ENCODE measurements around the gene CABLES2. TPM values are rescaled to one million over a fixed set of nuclear protein-coding genes. Genes with fewer than 3 reads are reported as not detected.

CABLES2 gene
- total RNA-seq, 2 experiments from 2014 or later: 4.9 to 5.3 TPM

DNA sequence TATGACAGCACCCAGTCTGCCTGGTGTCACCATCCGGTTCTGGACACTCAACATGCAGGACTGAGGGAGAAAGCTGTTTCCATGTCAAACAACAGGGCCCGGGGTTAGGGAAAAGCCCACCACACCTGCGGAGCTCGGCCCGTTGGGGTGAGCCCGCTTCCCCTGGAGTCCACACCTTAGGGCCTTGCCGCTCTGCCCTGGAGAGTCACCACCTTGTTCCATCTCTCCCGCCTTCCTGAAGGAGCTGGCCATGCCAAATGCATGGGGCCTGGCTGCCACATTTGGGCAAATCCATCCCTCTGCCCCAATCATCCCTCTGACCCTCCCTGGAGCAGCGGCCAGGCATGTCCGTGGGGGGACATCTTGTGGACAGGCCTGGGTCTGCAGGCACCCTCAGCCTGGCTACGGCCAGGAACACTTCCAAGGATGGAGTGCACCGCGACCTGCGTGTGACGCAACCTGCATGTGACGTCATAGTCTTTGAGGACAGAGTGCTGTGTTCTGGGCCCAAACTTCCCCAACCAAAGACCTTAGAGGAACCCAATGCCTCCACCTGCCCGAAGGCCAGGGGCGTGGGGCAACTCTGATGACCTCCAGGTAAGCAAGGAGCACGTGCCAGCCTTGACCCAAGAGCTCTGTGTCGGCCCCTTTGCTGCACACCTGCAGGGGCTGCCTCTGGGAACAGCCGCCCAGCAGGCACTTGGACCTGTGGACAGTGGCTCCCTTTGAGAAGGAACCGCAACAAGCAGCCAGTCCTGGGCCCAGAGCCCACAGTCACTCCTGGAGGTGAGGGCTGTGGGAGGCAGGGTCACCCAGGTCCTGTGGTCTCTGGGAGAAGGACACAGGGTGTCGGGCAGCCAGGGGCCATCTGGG is 1.7 kb downstream of the CABLES2 start:
- no peak for DNase-seq
- no peaks in the 10 kb centered on the region for H3K36me3 Mint-ChIP-seq
- no peak overlapping the region for H3K27ac Mint-ChIP-seq
- no peaks in the 10 kb centered on the region for H3K9me3 Mint-ChIP-seq
- no peaks in the 10 kb centered on the region for H3K27me3 Mint-ChIP-seq
- H3K4me1 Mint-ChIP-seq: peaks cover 20% of the 10 kb centered on the region
- peak overlapping the region; percentile 77 for H3K4me3 Mint-ChIP-seq

DNA sequence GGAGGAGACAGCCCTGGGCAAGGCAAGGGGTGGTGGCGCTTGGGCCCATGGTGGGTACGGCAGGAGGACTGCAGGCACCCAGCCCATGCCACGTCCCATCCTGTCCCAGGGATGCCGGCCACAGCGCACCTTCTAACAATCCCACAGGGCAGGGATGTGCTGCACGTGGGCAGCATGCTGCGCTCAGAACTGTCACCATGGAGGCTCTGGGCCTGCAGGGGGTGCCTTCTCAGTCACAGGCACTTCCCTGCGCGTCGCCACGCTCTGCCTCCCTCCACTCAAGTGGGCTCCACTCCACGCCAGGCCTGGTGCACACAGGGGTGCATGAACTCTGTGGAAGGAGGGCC is 2.4 kb downstream of the CABLES2 start:
- H3K4me1 Mint-ChIP-seq: peaks cover 20% of the 10 kb centered on the region
- no peaks in the 10 kb centered on the region for H3K36me3 Mint-ChIP-seq
- H3K9me3 Mint-ChIP-seq: no peaks in the 10 kb centered on the region
- no peak overlapping the region for H3K4me3 Mint-ChIP-seq
- H3K27ac Mint-ChIP-seq: no peak overlapping the region
- no peak for DNase-seq
- no peaks in the 10 kb centered on the region for H3K27me3 Mint-ChIP-seq

DNA sequence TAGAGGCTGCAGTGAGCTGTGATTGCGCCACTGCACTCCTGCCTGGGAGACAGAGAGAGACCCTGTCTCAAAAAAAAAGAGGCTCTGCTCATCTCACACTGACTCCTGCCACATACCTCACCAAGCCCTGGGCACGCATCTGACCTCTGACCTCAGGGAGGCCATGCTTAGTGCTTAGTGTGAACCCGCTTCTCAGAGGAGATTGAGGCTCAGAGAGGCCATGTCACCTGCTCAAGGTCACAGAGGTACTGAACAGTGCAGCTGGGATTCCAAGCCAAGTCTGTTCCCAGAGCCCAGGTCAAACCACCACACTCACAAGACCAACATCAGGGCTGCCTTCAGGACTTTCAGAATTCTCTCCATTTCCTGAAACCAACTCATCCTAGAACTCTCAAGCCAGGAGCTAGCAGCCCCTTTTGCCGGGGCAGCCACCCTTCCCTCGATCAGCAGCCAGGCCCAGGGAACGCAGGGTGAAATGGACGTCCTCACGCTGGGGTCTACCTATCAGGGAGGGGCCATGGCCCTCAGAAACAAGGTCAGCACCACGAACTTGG is 2.9 kb downstream of the CABLES2 start:
- no peak for DNase-seq
- peaks cover 16% of the 10 kb centered on the region for H3K4me1 Mint-ChIP-seq
- no peaks in the 10 kb centered on the region for H3K27me3 Mint-ChIP-seq
- H3K36me3 Mint-ChIP-seq: no peaks in the 10 kb centered on the region
- H3K4me3 Mint-ChIP-seq: no peak overlapping the region
- H3K9me3 Mint-ChIP-seq: no peaks in the 10 kb centered on the region
- H3K27ac Mint-ChIP-seq: no peak overlapping the region

DNA sequence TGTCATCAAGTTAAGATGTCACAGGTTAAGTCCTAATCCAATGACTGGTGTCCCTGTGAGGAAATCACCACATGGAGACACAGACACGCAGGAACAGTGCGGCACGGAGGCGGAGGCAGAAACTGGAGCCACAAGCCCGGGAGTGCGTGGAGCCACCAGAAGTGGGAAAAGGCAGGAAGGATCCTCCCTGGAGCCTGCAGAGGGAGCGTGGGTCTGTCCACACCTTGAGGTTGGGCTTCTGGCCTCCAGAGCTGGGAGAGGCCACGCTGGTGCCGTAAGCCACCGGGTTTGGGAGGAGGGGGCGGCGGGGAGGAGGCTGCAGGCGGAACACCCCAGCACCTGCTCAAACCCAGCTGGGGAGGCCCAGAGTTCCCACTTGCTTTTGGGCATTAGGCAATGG is 3.8 kb downstream of the CABLES2 start:
- H3K27ac Mint-ChIP-seq: no peak overlapping the region
- H3K4me3 Mint-ChIP-seq: no peak overlapping the region
- H3K27me3 Mint-ChIP-seq: no peaks in the 10 kb centered on the region
- H3K4me1 Mint-ChIP-seq: peaks cover 16% of the 10 kb centered on the region
- no peaks in the 10 kb centered on the region for H3K36me3 Mint-ChIP-seq
- no peak for DNase-seq
- no peaks in the 10 kb centered on the region for H3K9me3 Mint-ChIP-seq

DNA sequence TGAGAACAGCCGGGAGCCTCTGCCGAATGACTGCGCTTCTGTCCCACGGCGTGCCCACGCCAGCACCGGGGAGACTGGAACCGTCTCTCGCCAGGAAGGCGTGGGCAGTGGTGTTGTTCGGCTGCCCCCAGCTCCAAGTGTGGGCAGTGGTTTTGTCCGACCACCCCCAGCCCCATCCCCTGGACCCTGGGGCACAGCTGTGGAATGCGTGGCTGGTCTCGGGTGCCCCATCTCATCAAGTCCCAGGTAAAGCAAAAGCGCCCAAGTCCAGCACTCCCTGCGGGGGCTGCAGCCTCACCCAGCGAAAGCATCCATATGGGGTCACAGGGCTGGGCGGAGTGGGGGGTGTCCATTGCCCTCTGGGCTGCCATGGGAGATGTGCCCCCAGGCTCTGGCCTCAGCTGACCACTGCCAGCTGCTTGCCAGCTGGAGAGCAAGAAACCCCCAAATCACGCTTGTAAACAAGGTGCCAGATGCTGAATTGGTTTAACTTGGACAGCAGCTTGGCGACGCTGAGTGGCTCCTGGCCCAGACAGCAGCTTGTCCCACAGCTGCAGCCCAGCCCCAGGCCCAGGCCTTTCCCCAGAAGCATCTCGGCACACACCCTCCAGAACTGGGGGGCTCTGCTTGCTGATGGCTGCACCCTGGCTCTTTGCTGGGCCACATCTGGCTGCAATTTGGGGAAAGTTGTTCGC is 4.5 kb downstream of the CABLES2 start:
- H3K36me3 Mint-ChIP-seq: peaks cover 3% of the 10 kb centered on the region
- peaks cover 14% of the 10 kb centered on the region for H3K4me1 Mint-ChIP-seq
- no peak for DNase-seq
- no peaks in the 10 kb centered on the region for H3K9me3 Mint-ChIP-seq
- no peak overlapping the region for H3K27ac Mint-ChIP-seq
- H3K27me3 Mint-ChIP-seq: no peaks in the 10 kb centered on the region
- H3K4me3 Mint-ChIP-seq: no peak overlapping the region

DNA sequence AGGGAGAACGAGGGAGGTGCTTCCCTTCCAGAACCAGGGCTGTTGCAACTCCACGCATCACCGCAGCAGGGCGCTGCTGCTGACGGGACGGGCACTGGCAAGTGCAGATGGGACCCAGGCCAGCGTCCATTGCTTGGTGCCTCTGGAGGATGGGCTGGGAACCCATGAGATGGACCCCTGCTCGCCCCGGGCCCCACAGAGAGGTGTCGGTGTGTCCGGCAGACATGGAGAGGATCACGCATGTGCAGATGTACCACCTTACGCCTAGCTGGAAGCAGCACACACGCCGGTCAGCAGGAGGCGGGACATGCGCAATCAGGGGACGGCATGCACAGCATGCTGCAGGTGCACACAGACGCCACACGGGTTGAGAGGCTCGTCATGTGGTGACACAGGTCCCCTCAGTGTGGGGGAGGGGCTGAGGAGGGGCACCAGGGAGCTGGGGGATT is 5.7 kb downstream of the CABLES2 start:
- Mint-ChIP-seq H3K4me3 (no peak overlapping the region), H3K27ac (no peak overlapping the region), H3K4me1 (peaks cover 14% of the 10 kb centered on the region), H3K9me3 (no peaks in the 10 kb centered on the region), H3K36me3 (peaks cover 7% of the 10 kb centered on the region), H3K27me3 (no peaks in the 10 kb centered on the region)
- DNase-seq: no peak

DNA sequence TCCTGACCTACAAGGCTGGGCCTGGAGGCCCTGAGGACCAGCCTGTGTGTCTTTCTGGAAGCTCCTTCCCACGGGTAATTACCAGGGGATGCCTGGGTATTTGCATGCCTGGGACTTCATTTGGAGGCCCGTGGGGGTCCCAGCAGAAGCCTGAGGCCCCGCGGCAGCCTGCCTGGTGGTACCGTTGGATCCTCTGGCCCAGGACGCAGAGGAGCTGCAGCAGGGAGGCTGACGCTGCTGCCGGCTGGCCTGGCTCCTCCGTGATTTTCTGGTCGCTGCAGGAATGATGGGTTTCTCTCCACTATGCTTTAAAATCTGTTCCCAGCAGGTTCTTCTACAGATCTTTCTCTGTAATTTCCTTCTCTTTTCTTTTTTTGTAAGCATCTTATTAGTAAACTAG is 6.5 kb downstream of the CABLES2 start:
- Mint-ChIP-seq H3K27me3 (no peaks in the 10 kb centered on the region), H3K9me3 (no peaks in the 10 kb centered on the region), H3K4me3 (no peak overlapping the region), H3K27ac (no peak overlapping the region), H3K4me1 (peaks cover 8% of the 10 kb centered on the region), H3K36me3 (peaks cover 7% of the 10 kb centered on the region)
- no peak for DNase-seq

DNA sequence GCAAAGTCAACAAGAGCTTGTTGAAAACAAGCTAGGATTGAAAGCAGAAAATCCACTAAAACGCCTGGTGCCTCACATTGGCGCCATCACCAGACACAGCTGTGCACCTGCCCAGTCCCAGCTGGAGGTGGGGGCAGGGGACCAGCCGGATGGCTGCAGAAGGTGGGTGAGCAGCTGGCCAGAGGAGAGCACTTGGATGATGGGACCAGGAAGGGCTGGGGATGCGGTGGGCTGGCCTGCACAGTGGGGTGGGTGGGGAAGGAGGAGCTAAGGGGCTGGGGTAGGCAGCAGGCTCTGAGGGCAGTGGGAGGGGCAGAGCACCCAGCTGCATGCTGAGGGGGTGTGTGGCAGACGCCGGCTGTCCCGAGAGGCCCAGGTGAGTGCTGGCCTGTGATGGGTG is 7.1 kb downstream of the CABLES2 start:
- Mint-ChIP-seq H3K4me1 (peaks cover 5% of the 10 kb centered on the region), H3K4me3 (no peak overlapping the region), H3K9me3 (no peaks in the 10 kb centered on the region), H3K36me3 (peaks cover 7% of the 10 kb centered on the region), H3K27ac (no peak overlapping the region), H3K27me3 (no peaks in the 10 kb centered on the region)
- DNase-seq: no peak

DNA sequence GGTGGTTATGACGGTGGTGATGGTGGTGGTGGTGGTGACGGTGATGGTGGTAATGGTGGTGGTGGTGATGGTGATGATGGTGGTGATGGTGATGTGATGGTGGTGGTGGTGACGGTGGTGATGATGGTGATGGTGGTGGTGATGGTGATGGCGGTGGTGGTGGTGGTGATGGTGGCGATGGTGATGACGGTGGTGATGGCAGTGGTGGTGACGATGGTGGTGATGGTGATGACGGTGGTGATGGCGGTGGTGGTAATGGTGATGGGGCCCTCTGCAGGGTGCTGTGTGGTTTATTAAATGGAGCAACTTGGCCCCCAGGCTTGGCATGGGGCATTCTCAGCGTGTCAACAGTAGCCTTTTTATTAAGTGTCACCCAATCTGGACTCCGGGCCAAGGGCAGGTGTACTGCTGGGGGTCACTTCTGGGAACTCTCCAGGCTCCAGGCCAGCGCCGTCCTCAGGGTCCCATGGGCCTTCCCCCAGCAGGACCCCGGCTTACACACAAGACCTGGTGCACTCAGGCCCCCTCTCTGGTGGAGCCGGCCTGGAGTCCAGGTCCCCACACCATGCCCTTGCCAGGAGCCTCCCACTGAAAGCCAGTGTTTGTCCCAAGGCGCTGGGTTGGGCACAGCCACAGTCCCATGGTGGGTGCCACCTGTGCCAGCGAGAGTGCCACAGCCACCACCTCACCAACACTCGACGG is 8.8 kb downstream of the CABLES2 start:
- no peak overlapping the region for H3K4me3 Mint-ChIP-seq
- no peaks in the 10 kb centered on the region for H3K9me3 Mint-ChIP-seq
- no peak overlapping the region for H3K27ac Mint-ChIP-seq
- no peaks in the 10 kb centered on the region for H3K27me3 Mint-ChIP-seq
- H3K4me1 Mint-ChIP-seq: no peaks in the 10 kb centered on the region
- DNase-seq: no peak
- H3K36me3 Mint-ChIP-seq: peaks cover 7% of the 10 kb centered on the region

DNA sequence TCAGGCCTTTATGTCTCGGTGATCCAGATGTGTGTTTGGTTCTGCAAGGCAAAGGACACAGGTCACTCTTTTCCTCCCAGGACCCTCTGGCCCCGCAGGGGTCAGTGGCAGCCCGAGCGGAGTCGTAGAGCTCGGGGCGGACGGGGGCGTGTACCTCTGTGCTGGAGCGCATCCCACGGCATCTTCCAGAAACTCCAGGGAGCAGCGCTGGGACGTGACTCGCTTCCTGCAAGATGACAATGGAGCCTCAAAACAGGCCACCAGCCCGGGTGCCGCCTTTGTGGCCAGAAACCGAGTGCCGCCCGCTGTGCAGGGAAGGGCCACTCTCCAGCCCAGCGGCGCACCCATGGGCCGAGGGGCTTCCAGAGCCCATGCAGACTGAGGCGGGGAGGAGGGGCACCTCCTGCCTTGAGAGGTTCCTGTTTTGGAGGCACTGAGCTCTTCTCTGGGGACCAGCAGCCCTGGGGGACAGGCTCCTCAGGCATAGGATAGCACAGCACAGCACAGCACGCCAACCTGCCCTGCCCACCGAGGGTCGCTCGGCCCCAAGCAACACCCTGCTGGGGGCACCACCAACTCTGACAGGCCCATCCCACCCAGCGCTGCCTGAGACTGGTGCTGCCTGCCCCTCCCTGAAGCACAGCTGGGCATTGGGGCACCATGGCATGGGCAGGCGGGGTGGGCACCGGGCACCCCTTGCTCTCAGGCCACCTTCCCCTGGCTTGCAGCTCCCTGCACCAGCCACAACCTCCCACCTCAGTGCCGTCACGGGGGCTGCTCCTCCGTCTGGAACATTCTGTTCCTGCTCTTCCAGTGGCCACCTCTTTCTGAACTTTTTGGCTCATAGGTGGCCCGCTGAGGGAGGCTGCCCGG is 10.5 kb downstream of the CABLES2 start:
- no peaks in the 10 kb centered on the region for H3K4me1 Mint-ChIP-seq
- no peaks in the 10 kb centered on the region for H3K9me3 Mint-ChIP-seq
- no peak overlapping the region for H3K4me3 Mint-ChIP-seq
- H3K27me3 Mint-ChIP-seq: no peaks in the 10 kb centered on the region
- no peak for DNase-seq
- peaks cover 7% of the 10 kb centered on the region for H3K36me3 Mint-ChIP-seq
- H3K27ac Mint-ChIP-seq: no peak overlapping the region

DNA sequence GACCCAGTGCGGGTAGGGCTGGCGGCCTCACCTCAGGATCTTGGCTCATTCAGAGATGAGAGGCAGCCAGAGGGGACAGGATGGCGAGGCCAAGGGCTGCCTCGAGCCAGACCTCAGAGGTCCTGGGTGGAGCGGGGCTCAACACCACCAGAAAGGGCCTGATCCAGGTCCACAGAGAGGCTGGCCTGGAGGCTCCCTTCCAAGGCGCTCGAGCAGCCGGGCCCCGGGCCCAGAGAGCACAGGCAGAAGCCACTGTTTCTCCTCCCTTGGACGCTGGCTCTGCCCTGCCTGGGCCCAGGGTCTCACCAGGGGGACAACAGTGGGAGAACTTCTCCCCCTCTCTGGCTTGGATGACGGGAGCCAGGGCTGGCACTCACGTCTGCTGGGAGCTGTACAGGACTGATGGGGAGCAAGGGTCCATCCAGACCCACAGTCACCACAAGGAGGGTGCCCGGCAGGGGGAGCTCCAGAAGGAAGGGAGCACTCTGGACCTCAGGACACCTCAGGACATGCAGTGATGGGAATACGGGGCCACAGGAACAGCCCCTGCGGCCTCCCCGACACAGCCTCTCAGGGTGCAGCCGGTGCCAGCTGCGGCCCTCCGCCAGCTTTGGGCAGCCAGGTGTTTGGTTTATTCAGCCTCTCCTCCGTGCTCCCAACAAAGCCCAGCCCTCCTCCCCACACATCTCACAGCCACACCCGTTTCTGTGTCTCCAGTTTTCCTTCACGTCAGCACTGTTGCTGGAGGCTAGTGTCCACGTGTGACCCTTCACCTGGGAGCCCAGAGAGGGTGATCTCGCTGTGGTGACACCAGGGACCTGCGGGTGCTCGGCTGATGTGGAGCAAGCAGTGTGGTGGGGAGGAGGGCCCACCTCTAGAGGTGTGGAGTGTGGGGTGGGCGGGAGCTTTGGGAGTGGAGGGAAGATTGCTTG is 11.5 kb downstream of the CABLES2 start:
- Mint-ChIP-seq H3K4me1 (no peaks in the 10 kb centered on the region), H3K36me3 (peaks cover 7% of the 10 kb centered on the region), H3K4me3 (no peak overlapping the region), H3K9me3 (no peaks in the 10 kb centered on the region), H3K27me3 (no peaks in the 10 kb centered on the region), H3K27ac (no peak overlapping the region)
- no peak for DNase-seq

DNA sequence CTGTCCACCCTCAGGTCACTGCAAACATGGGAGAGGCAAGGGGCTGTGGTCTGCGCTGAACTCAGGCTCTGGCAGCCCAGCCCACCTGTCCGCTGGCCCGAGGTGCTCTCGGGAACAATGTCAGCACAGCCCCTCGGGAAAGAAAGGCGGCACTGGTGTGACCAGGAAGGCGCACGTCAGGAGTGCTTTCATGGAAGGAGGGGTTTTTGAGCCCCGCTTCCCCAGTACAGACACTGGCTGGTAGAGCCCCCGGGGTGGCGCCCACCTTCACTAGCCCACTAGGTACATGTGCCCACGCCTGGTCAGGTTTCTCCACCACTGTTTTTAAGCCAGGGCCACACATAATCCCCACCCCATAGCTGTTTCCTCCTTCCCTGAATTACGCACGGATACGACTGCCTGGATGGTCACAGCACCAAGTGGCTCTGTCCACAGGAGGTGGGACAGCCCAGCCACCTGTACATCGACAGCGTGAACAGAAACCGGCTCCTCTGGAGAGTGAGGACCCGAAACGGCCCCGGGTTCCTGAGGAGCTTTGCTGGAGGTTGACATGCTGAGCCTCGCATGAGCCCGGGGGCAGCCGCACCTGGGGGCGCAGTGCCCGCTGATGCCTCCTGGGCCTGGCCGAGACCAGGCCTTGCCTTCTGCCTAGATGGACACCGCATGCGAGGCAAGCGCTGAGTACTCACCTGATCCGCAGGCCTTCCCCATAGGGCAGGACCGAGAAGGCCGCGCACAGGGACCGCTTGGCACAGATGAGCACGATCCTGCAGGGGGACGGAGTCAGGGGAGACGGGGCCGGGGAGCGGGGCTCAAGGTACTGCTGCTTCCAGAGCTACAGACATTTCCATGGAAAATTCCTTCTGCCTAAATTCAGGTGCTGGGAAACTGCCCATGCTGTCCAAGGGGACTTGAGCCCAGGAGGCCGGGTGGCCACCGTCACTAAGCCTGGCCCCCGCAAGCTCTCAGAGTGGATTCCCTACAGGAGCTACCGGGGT is 12.5 kb downstream of the CABLES2 start:
- Mint-ChIP-seq H3K9me3 (no peaks in the 10 kb centered on the region), H3K27me3 (no peaks in the 10 kb centered on the region), H3K4me1 (peaks cover 3% of the 10 kb centered on the region), H3K36me3 (peaks cover 13% of the 10 kb centered on the region), H3K27ac (no peak overlapping the region), H3K4me3 (no peak overlapping the region)
- no peak for DNase-seq

DNA sequence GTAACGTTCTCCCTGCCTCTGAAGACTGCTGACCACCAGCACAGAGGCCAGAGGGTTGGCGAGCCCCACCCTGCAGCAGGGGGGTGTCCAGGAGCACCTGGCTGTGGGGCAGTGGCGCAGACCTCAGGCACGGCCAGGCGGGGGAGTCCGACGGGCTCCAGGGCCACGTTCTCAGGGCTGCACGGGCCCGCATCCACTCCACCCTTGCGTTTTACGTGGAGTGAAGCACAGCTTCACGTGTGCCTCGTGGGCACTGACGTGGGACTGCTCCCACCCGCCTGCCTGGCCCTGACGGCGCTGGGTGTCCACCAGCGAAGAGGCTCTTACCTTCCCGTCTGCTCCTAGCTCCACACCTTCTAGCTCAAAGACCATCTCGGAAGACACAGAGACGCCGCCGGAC is 13.3 kb downstream of the CABLES2 start:
- no peak overlapping the region for H3K27ac Mint-ChIP-seq

More for the DNA sequence above, 13.3 kb downstream of the CABLES2 start:
- Mint-ChIP-seq H3K27me3 (no peaks in the 10 kb centered on the region), H3K36me3 (peaks cover 20% of the 10 kb centered on the region), H3K4me3 (no peak overlapping the region), H3K4me1 (peaks cover 10% of the 10 kb centered on the region), H3K9me3 (no peaks in the 10 kb centered on the region)
- no peak for DNase-seq

Data from activated naive CD8-positive, alpha-beta T cell treated with anti-CD3 and anti-CD28 coated beads for 36 hours (primary cell).